ENCODE data around the gene NTM. TPM values are rescaled to one million over a fixed set of nuclear protein-coding genes. Genes with fewer than 3 reads are reported as not detected.

NTM gene
- total and polyA plus RNA-seq, 2 donors (not counting 3 experiments of a cell fraction or from before 2014, with no cell fraction given) = 1.00 to 1.1 TPM

- FAIRE-seq = no peak
- Histone ChIP-seq H3K79me2 (ENCODE audit: control insufficient read depth, insufficient read depth, low read length) (no peaks in the 10 kb centered on the region), H3K4me2 (ENCODE audit: insufficient read depth, low read length) (no peak overlapping the region), H4K20me1 (replicated peaks; ENCODE audit: control insufficient read depth, extremely low read depth, insufficient read depth, low read length) (no peaks in the 10 kb centered on the region), H3K9me1 (replicated peaks; ENCODE audit: control insufficient read depth, extremely low read depth, insufficient read depth, low read length) (no peaks in the 10 kb centered on the region), H3K27ac (ENCODE audit: insufficient read depth, low read depth, low read length) (no peak overlapping the region), H3K36me3 (ENCODE audit: control insufficient read depth in 2 of 2, extremely low read depth in 1 of 2, insufficient read depth in 2 of 2, low read length in 2 of 2) (no peaks in the 10 kb centered on the region), H3K9me3 (replicated peaks; ENCODE audit: control insufficient read depth, insufficient read depth, low read length) (no peaks in the 10 kb centered on the region), H2AFZ (ENCODE audit: low read depth, low read length) (no peak overlapping the region), H3K4me3 (replicated peaks in 1 of 3; ENCODE audit: insufficient read depth in 1 of 3, low read depth in 1 of 3, low read length in 3 of 3) (no peak overlapping the region), H3K4me1 (ENCODE audit: control insufficient read depth, extremely low read depth, insufficient read depth, low read length) (peaks cover 8% of the 10 kb centered on the region), H3K9ac (replicated peaks; ENCODE audit: extremely low read depth, insufficient read depth, low read length) (no peak overlapping the region), H3K27me3 (ENCODE audit: control insufficient read depth in 2 of 2, insufficient read depth in 2 of 2, low read length in 2 of 2) (no peaks in the 10 kb centered on the region)
- DNase-seq (ENCODE audit: low read depth, low spot score) = no peak
- intact Hi-C loops (cut with micrococcal nuclease) (no loop called here), dilution Hi-C loops (cut with MboI; ENCODE audit: extremely low pct_ligation_motif_present, low sequenced_read_pairs) (no loop called here)
- TF ChIP-seq CTCF (IDR thresholded peaks at IDR 0.05; ENCODE audit: extremely low read depth in 1 of 2, insufficient read depth in 1 of 2, low read depth in 1 of 2, low read length in 2 of 2) (no peak), POLR2AphosphoS5 (IDR thresholded peaks at IDR 0.05; ENCODE audit: insufficient read depth, low read depth, low read length) (no peak), POLR2A (IDR thresholded peaks at IDR 0.05; ENCODE audit: low read depth, low read length) (no peak), MYC (IDR thresholded peaks at IDR 0.05; ENCODE audit: low read depth, low read length) (no peak), GATA2 (IDR thresholded peaks at IDR 0.05; ENCODE audit: insufficient read depth, insufficient read length, low read depth, low read length) (no peak), FOS (IDR thresholded peaks at IDR 0.05; ENCODE audit: borderline replicate concordance, insufficient read depth, low read length) (no peak)
- BruUV-seq (replicated peaks) = no TSS peak
- CTCF ChIA-PET = no interaction called here
- POLR2A ChIA-PET = no interaction called here
These were observed 708.1 kb downstream of the NTM start for GRCh38 chr11:132078264-132079076.

Data from endothelial cell of umbilical vein (primary cell).